Body of pancreas (tissue), 4 donors: ENCODE measurements around the gene GAN.

ENCODE experiments used
- POLR2A ChIP-seq, 3 donors: fragments of 450-650 bp; IDR thresholded peaks; one replicate each; pipeline ENCODE4 v1.6.1; 2016; ENCODE audit warnings: antibody characterized with exemption in 3 of 3, mild to moderate bottlenecking in 2 of 3
- TF ChIP-seq, protein P1 (sequence below), 7 experiments: fragments of 450-650 bp in 4 of 7; fragments of 200-600 bp in 3 of 7; sonication (generic) in 3 of 7; IDR thresholded peaks; one replicate each; pipeline ENCODE4 v1.5.1; 2016 to 2019; ENCODE audit warnings: antibody characterized with exemption in 7 of 7

DNA sequence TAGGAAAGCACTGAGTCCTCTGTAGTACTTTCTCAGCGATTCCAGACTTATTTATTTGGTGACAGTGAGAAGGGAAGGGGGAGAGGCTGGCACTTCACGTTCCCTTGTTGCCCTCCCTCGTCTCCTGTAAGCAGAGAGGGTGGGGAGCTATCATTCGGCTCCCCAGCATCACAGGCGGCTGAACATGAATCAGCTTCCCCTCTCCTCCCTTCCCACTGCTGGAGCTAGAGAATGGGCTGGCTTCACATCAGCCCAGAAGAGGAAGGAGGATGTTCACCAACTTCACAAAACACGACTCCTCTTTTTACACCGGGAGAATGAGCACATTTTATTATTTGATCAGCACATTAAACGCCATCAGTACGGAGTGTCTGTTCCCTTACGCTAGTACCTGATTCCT lies 123.1 kb downstream of the GAN start:
- TF ChIP-seq, protein P1, sequence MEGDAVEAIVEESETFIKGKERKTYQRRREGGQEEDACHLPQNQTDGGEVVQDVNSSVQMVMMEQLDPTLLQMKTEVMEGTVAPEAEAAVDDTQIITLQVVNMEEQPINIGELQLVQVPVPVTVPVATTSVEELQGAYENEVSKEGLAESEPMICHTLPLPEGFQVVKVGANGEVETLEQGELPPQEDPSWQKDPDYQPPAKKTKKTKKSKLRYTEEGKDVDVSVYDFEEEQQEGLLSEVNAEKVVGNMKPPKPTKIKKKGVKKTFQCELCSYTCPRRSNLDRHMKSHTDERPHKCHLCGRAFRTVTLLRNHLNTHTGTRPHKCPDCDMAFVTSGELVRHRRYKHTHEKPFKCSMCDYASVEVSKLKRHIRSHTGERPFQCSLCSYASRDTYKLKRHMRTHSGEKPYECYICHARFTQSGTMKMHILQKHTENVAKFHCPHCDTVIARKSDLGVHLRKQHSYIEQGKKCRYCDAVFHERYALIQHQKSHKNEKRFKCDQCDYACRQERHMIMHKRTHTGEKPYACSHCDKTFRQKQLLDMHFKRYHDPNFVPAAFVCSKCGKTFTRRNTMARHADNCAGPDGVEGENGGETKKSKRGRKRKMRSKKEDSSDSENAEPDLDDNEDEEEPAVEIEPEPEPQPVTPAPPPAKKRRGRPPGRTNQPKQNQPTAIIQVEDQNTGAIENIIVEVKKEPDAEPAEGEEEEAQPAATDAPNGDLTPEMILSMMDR (IDR thresholded peaks at IDR 0.05) = no peak
- TF ChIP-seq POLR2A (IDR thresholded peaks at IDR 0.05) = no peak
